RPMI7951 (cell line): Measurements from ENCODE around the gene MYH9. TPM values are rescaled to one million over a fixed set of nuclear protein-coding genes. Genes with fewer than 3 reads are reported as not detected.
A peak's percentile ranks its signal among the peaks of the same experiment; 100 is the strongest.
"Not testable (repeated sequence)": the region's sequence is repeated elsewhere in the genome, so short reads cannot be mapped to it uniquely, and the experiment has no call there.

Experiments
- DNase-seq: peaks from one replicate; pipeline ENCODE4 v3.0.0-alpha.2; 2012; ENCODE audit warnings: low read depth
- total RNA-seq: library from RNA; depleted of rRNA; stranded (reverse); fragments of >200 nt; shearing (Covaris generic); gene quantifications from 2 replicates; pipeline ENCODE4 v1.2.3, GENCODE V29; 2014; rRNA removed

Gene MYH9
- total RNA-seq, result 260 and 282 TPM in 2 replicates

GRCh38 chr22:36387959-36388726, at the start of gene MYH9:
Gene MYH9 (minus strand): TSS chr22:36387967. CDS start chr22:36349236, 38,731 bp downstream.
- DNase-seq, result peak; percentile 98

- DNase-seq, result no peak
These were observed 48.0 kb upstream of the MYH9 start for GRCh38 chr22:36435516-36436415.

GRCh38 chr22:36433318-36434231, 45.8 kb upstream of the MYH9 start:
- no peak for DNase-seq

GRCh38 chr22:36432592-36433317, 45.0 kb upstream of the MYH9 start:
- DNase-seq, result peak; percentile 70

GRCh38 chr22:36431977-36432376, 44.2 kb upstream of the MYH9 start:
- DNase-seq, result no peak

GRCh38 chr22:36430863-36431262, 43.1 kb upstream of the MYH9 start:
- DNase-seq, result peak; percentile 69

- not testable (repeated sequence) for DNase-seq
These were observed 40.2 kb upstream of the MYH9 start for GRCh38 chr22:36427952-36428351.

- peak; percentile 56 for DNase-seq
These were observed 38.3 kb upstream of the MYH9 start for GRCh38 chr22:36425977-36426523.

GRCh38 chr22:36424901-36425579, 37.3 kb upstream of the MYH9 start:
- DNase-seq, result no peak

- not testable (repeated sequence) for DNase-seq
These were observed 36.7 kb upstream of the MYH9 start for GRCh38 chr22:36424466-36424865.

GRCh38 chr22:36423461-36424404, 36.0 kb upstream of the MYH9 start:
- peak; percentile 87 for DNase-seq

- no peak for DNase-seq
These were observed 34.7 kb upstream of the MYH9 start for GRCh38 chr22:36422287-36423014.

- DNase-seq, result no peak
These were observed 32.4 kb upstream of the MYH9 start for GRCh38 chr22:36419912-36420882.

GRCh38 chr22:36419177-36419911, 31.6 kb upstream of the MYH9 start:
- peak; percentile 90 for DNase-seq

GRCh38 chr22:36417281-36417686, 29.5 kb upstream of the MYH9 start:
- peak; percentile 96 for DNase-seq
